Fibroblast of lung (primary cell): Measurements from ENCODE around the gene MEMO1.

Experiments used
- EZH2 ChIP-seq: IDR thresholded peaks from 2 replicates; pipeline ENCODE4 v1.5.1; 2012; ENCODE audit warnings: low read length, control low read depth, mild to moderate bottlenecking; ENCODE audit errors: missing control alignments
- TF ChIP-seq, protein P1 (sequence below), 2 donors: IDR thresholded peaks in 1 of 2; conservative IDR thresholded peaks in 1 of 2; 1 replicate in 1 of 2; 2 replicates in 1 of 2; pipeline ENCODE4 v1.5.1; 2011 to 2012; ENCODE audit warnings: low read length in 2 of 2, control low read depth in 1 of 2, inconsistent platforms in 1 of 2, low read depth in 1 of 2, mild to moderate bottlenecking in 1 of 2

DNA sequence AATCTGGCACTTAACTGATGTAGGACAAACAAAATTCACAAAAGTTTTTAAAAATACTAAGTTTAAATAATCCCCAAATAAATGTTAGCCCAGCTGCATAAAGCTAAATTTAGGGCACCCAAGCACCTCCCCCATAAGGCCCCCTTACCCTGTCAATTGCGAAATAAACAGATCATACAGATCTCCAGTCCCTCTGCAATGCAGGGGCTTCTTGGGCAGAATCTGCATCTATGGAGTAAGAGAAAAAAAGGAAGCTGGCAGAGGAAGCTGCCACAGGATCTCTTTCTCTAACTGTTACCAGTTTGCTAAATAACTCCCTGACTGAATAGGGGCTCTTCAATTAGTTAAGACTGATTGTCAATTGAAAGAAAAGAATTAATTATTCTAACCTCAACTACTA lies 117.7 kb downstream of the MEMO1 start:
- no peak for TF ChIP-seq EZH2
- TF ChIP-seq, protein P1, sequence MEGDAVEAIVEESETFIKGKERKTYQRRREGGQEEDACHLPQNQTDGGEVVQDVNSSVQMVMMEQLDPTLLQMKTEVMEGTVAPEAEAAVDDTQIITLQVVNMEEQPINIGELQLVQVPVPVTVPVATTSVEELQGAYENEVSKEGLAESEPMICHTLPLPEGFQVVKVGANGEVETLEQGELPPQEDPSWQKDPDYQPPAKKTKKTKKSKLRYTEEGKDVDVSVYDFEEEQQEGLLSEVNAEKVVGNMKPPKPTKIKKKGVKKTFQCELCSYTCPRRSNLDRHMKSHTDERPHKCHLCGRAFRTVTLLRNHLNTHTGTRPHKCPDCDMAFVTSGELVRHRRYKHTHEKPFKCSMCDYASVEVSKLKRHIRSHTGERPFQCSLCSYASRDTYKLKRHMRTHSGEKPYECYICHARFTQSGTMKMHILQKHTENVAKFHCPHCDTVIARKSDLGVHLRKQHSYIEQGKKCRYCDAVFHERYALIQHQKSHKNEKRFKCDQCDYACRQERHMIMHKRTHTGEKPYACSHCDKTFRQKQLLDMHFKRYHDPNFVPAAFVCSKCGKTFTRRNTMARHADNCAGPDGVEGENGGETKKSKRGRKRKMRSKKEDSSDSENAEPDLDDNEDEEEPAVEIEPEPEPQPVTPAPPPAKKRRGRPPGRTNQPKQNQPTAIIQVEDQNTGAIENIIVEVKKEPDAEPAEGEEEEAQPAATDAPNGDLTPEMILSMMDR (conservative IDR thresholded peaks at IDR 0.05 in 1 of 2, IDR thresholded peaks at IDR 0.05 in 1 of 2; ENCODE audit: low read depth in 1 of 2, low read length in 2 of 2), result no peak
